Right kidney (tissue), 1 donor: ENCODE measurements around the gene RAD51B.

Source experiments
- DNase-seq: peaks from one replicate; pipeline ENCODE4 v3.0.0-alpha.2; 2016

The RAD51B gene

GRCh38 chr14:67892466-67893100 lies 73.0 kb downstream of the RAD51B start:
- DNase-seq: no peak

GRCh38 chr14:67900231-67900630 lies 80.7 kb downstream of the RAD51B start:
- no peak for DNase-seq

GRCh38 chr14:67908052-67908754 lies 88.6 kb downstream of the RAD51B start:
- no peak for DNase-seq

- DNase-seq: no peak
Observed at GRCh38 chr14:67911562-67911961, 92.0 kb downstream of the RAD51B start.

- no peak for DNase-seq
Observed at GRCh38 chr14:67916430-67916829, 96.9 kb downstream of the RAD51B start.

GRCh38 chr14:67917006-67917405 lies 97.4 kb downstream of the RAD51B start:
- DNase-seq: no peak

- no peak for DNase-seq
Observed at GRCh38 chr14:67918838-67919237, 99.3 kb downstream of the RAD51B start.

GRCh38 chr14:67919259-67920032 lies 99.9 kb downstream of the RAD51B start:
- DNase-seq: no peak

- DNase-seq: no peak
Observed at GRCh38 chr14:67926821-67927220, 107.2 kb downstream of the RAD51B start.

GRCh38 chr14:67927244-67927643 lies 107.7 kb downstream of the RAD51B start:
- no peak for DNase-seq

- no peak for DNase-seq
Observed at GRCh38 chr14:67928375-67928774, 108.8 kb downstream of the RAD51B start.

GRCh38 chr14:67932708-67933246 lies 113.2 kb downstream of the RAD51B start:
- DNase-seq: no peak

- DNase-seq: no peak
Observed at GRCh38 chr14:67933266-67933665, 113.7 kb downstream of the RAD51B start.

- no peak for DNase-seq
Observed at GRCh38 chr14:67934087-67934486, 114.5 kb downstream of the RAD51B start.

GRCh38 chr14:67934862-67935261 lies 115.3 kb downstream of the RAD51B start:
- no peak for DNase-seq

GRCh38 chr14:67935371-67935770 lies 115.8 kb downstream of the RAD51B start:
- no peak for DNase-seq

GRCh38 chr14:67938071-67938470 lies 118.5 kb downstream of the RAD51B start:
- DNase-seq: no peak

- DNase-seq: peak; percentile 40
Observed at GRCh38 chr14:67940486-67941455, 121.2 kb downstream of the RAD51B start.

- DNase-seq: no peak
Observed at GRCh38 chr14:67941456-67942018, 122.0 kb downstream of the RAD51B start.

GRCh38 chr14:67942080-67942710 lies 122.6 kb downstream of the RAD51B start:
- no peak for DNase-seq

GRCh38 chr14:67943947-67944346 lies 124.4 kb downstream of the RAD51B start:
- DNase-seq: peak; percentile 60
